ENCODE results near the gene EYS.

EYS gene

GRCh38 chr6:65199683-65200082 is 507.3 kb downstream of the EYS start:
- TF ChIP-seq TAF1 (IDR thresholded peaks at IDR 0.05; ENCODE audit: borderline replicate concordance, insufficient read depth, low read length) = no peak
- TF ChIP-seq SIN3A (IDR thresholded peaks at IDR 0.05; ENCODE audit: borderline replicate concordance, insufficient read depth, low read length) = no peak
- no peak for TF ChIP-seq POLR2AphosphoS5 (IDR thresholded peaks at IDR 0.05; ENCODE audit: low read depth, low read length)
- no peak for TF ChIP-seq REST (IDR thresholded peaks at IDR 0.05; ENCODE audit: insufficient read depth in 1 of 2, low read depth in 2 of 2, low read length in 2 of 2)
- no peak for TF ChIP-seq FOXP2 (optimal IDR thresholded peaks at IDR 0.05; ENCODE audit: borderline replicate concordance, extremely low read depth, extremely low read length, insufficient read depth)

- TF ChIP-seq SIN3A (IDR thresholded peaks at IDR 0.05; ENCODE audit: borderline replicate concordance, insufficient read depth, low read length) (no peak), FOXP2 (optimal IDR thresholded peaks at IDR 0.05; ENCODE audit: borderline replicate concordance, extremely low read depth, extremely low read length, insufficient read depth) (no peak), POLR2AphosphoS5 (IDR thresholded peaks at IDR 0.05; ENCODE audit: low read depth, low read length) (no peak), REST (IDR thresholded peaks at IDR 0.05; ENCODE audit: insufficient read depth in 1 of 2, low read depth in 2 of 2, low read length in 2 of 2) (no peak)
Measured at GRCh38 chr6:65199121-65199520, 507.9 kb downstream of the EYS start.

- TF ChIP-seq SIN3A (IDR thresholded peaks at IDR 0.05; ENCODE audit: borderline replicate concordance, insufficient read depth, low read length) (no peak), TAF1 (IDR thresholded peaks at IDR 0.05; ENCODE audit: borderline replicate concordance, insufficient read depth, low read length) (no peak), REST (IDR thresholded peaks at IDR 0.05; ENCODE audit: insufficient read depth in 1 of 2, low read depth in 2 of 2, low read length in 2 of 2) (no peak)
Measured at GRCh38 chr6:65191471-65191870, 515.6 kb downstream of the EYS start.

- TF ChIP-seq SIN3A (IDR thresholded peaks at IDR 0.05; ENCODE audit: borderline replicate concordance, insufficient read depth, low read length) = no peak
- TF ChIP-seq FOXP2 (optimal IDR thresholded peaks at IDR 0.05; ENCODE audit: borderline replicate concordance, extremely low read depth, extremely low read length, insufficient read depth) = no peak
- TF ChIP-seq POLR2AphosphoS5 (IDR thresholded peaks at IDR 0.05; ENCODE audit: low read depth, low read length) = no peak
- no peak for TF ChIP-seq TAF1 (IDR thresholded peaks at IDR 0.05; ENCODE audit: borderline replicate concordance, insufficient read depth, low read length)
- no peak for TF ChIP-seq REST (IDR thresholded peaks at IDR 0.05; ENCODE audit: insufficient read depth in 1 of 2, low read depth in 2 of 2, low read length in 2 of 2)
Measured at GRCh38 chr6:65189236-65189881, 517.7 kb downstream of the EYS start.

GRCh38 chr6:65186826-65187225 is 520.2 kb downstream of the EYS start:
- TF ChIP-seq REST (IDR thresholded peaks at IDR 0.05; ENCODE audit: insufficient read depth in 1 of 2, low read depth in 2 of 2, low read length in 2 of 2) = no peak
- TF ChIP-seq POLR2AphosphoS5 (IDR thresholded peaks at IDR 0.05; ENCODE audit: low read depth, low read length) = no peak
- no peak for TF ChIP-seq SIN3A (IDR thresholded peaks at IDR 0.05; ENCODE audit: borderline replicate concordance, insufficient read depth, low read length)
- no peak for TF ChIP-seq FOXP2 (optimal IDR thresholded peaks at IDR 0.05; ENCODE audit: borderline replicate concordance, extremely low read depth, extremely low read length, insufficient read depth)
- TF ChIP-seq TAF1 (IDR thresholded peaks at IDR 0.05; ENCODE audit: borderline replicate concordance, insufficient read depth, low read length) = no peak
